Measurements from ENCODE around the gene SLC9A3. TPM values are rescaled to one million over a fixed set of nuclear protein-coding genes. Genes with fewer than 3 reads are reported as not detected.

The SLC9A3 gene
- total RNA-seq, 4 donors from 2014 or later, result 3.7 to 5.9 (median 4.3) TPM

- Histone ChIP-seq H3K27me3 (peaks cover 68% of the 10 kb centered on the region), H3K36me3 (no peaks in the 10 kb centered on the region), H3K27ac (no peak overlapping the region), H3K4me3 (no peak overlapping the region), H3K9me3 (no peaks in the 10 kb centered on the region), H3K4me1 (no peaks in the 10 kb centered on the region)
- WGBS, result 62% methylated on average over 9 of the region's 13 CpGs
- TF ChIP-seq, protein P1, sequence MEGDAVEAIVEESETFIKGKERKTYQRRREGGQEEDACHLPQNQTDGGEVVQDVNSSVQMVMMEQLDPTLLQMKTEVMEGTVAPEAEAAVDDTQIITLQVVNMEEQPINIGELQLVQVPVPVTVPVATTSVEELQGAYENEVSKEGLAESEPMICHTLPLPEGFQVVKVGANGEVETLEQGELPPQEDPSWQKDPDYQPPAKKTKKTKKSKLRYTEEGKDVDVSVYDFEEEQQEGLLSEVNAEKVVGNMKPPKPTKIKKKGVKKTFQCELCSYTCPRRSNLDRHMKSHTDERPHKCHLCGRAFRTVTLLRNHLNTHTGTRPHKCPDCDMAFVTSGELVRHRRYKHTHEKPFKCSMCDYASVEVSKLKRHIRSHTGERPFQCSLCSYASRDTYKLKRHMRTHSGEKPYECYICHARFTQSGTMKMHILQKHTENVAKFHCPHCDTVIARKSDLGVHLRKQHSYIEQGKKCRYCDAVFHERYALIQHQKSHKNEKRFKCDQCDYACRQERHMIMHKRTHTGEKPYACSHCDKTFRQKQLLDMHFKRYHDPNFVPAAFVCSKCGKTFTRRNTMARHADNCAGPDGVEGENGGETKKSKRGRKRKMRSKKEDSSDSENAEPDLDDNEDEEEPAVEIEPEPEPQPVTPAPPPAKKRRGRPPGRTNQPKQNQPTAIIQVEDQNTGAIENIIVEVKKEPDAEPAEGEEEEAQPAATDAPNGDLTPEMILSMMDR (IDR thresholded peaks at IDR 0.05), result no peak
- TF ChIP-seq POLR2AphosphoS5 (IDR thresholded peaks at IDR 0.05) (no peak), EP300 (IDR thresholded peaks at IDR 0.05) (no peak), POLR2A (IDR thresholded peaks at IDR 0.05) (no peak)
- no peak for DNase-seq (ENCODE audit: low spot score in 2 of 2)
Measured at GRCh38 chr5:493758-494157, 30.5 kb downstream of the SLC9A3 start.

- Histone ChIP-seq H3K36me3 (no peaks in the 10 kb centered on the region), H3K27ac (no peak overlapping the region), H3K9me3 (no peaks in the 10 kb centered on the region), H3K27me3 (peaks cover 62% of the 10 kb centered on the region), H3K4me3 (no peak overlapping the region), H3K4me1 (no peaks in the 10 kb centered on the region)
- DNase-seq (ENCODE audit: low spot score in 2 of 2), result no peak
- TF ChIP-seq, protein P1 (IDR thresholded peaks at IDR 0.05), result no peak
- no peak for TF ChIP-seq EP300 (IDR thresholded peaks at IDR 0.05)
- no peak for TF ChIP-seq POLR2A (IDR thresholded peaks at IDR 0.05)
- TF ChIP-seq POLR2AphosphoS5 (IDR thresholded peaks at IDR 0.05), result no peak
- whole genome bisulfite sequencing, result 25% methylated on average over 17 of the region's 26 CpGs
Measured at GRCh38 chr5:493119-493701, 31.0 kb downstream of the SLC9A3 start.

GRCh38 chr5:492314-492893 is 31.8 kb downstream of the SLC9A3 start:
- WGBS, result 48% methylated on average over 7 of the region's 18 CpGs
- no peak for TF ChIP-seq EP300 (IDR thresholded peaks at IDR 0.05)
- TF ChIP-seq, protein P1 (IDR thresholded peaks at IDR 0.05), result no peak
- no peak for TF ChIP-seq POLR2AphosphoS5 (IDR thresholded peaks at IDR 0.05)
- TF ChIP-seq POLR2A (IDR thresholded peaks at IDR 0.05), result no peak
- H3K27me3 ChIP-seq, result peaks cover 54% of the 10 kb centered on the region

GRCh38 chr5:491856-492155 is 32.4 kb downstream of the SLC9A3 start:
- TF ChIP-seq, protein P1 (IDR thresholded peaks at IDR 0.05), result no peak
- no peak for TF ChIP-seq EP300 (IDR thresholded peaks at IDR 0.05)
- TF ChIP-seq POLR2A (IDR thresholded peaks at IDR 0.05), result no peak
- no peak for TF ChIP-seq POLR2AphosphoS5 (IDR thresholded peaks at IDR 0.05)
- whole genome bisulfite sequencing, result 81% methylated on average over 18 of the region's 19 CpGs

More at GRCh38 chr5:492314-492893, 31.8 kb downstream of the SLC9A3 start:
- Histone ChIP-seq H3K27ac (no peak overlapping the region), H3K9me3 (no peaks in the 10 kb centered on the region), H3K36me3 (no peaks in the 10 kb centered on the region), H3K4me3 (no peak overlapping the region), H3K4me1 (no peaks in the 10 kb centered on the region)
- DNase-seq (ENCODE audit: low spot score in 2 of 2), result no peak

DNA sequence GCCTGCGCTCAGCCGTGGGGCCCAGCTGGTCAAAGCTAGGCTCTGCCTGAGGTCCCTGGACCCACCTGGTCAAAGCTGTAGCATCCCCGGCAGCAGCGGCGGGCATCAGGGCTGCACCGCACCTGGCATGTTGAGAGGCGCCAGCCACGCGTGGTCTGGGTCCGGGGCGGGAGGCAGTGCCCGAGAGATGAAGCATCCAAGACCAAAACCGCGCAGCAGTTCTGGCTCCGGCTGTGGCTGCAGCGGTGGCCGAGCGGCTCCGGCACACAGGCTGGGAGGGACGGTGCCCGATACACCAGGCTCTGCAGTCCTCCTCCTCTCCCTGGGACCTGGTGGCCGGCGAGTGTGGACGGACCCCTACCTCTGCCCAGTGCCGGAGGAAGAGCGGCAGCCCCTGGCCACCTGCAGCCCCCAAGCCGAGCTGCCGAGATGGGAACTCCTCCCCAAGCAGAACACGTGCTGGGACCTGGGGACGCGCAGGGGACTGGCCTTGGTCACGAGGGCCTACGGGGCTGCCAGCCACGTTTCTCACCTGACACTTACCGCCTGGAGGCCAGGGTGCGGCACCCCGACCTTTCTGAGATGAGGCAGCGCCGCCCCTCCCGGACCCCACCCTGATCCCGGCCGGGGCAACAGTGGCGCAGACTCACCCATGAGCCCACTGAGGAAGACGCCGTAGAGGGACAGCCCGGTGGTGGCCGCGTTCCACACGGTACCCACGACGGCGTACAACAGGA is 33.0 kb downstream of the SLC9A3 start:
- TF ChIP-seq, protein P1 (IDR thresholded peaks at IDR 0.05), result no peak
- Histone ChIP-seq H3K4me1 (no peaks in the 10 kb centered on the region), H3K4me3 (no peak overlapping the region), H3K27me3 (peaks cover 48% of the 10 kb centered on the region), H3K27ac (no peak overlapping the region), H3K36me3 (no peaks in the 10 kb centered on the region), H3K9me3 (no peaks in the 10 kb centered on the region)
- DNase-seq (ENCODE audit: low spot score in 2 of 2), result no peak
- 93% methylated on average over 32 of the region's 52 CpGs for WGBS

More at GRCh38 chr5:491856-492155, 32.4 kb downstream of the SLC9A3 start:
- Histone ChIP-seq H3K4me3 (no peak overlapping the region), H3K4me1 (no peaks in the 10 kb centered on the region), H3K27me3 (peaks cover 48% of the 10 kb centered on the region), H3K27ac (no peak overlapping the region), H3K9me3 (no peaks in the 10 kb centered on the region), H3K36me3 (no peaks in the 10 kb centered on the region)
- no peak for DNase-seq (ENCODE audit: low spot score in 2 of 2)
